ENCODE results near the gene ZNF784. TPM values are rescaled to one million over a fixed set of nuclear protein-coding genes. Genes with fewer than 3 reads are reported as not detected.

Gene ZNF784
- total RNA-seq, 6 donors from 2014 or later: 6.8 to 14.7 (median 8.6) TPM

DNA sequence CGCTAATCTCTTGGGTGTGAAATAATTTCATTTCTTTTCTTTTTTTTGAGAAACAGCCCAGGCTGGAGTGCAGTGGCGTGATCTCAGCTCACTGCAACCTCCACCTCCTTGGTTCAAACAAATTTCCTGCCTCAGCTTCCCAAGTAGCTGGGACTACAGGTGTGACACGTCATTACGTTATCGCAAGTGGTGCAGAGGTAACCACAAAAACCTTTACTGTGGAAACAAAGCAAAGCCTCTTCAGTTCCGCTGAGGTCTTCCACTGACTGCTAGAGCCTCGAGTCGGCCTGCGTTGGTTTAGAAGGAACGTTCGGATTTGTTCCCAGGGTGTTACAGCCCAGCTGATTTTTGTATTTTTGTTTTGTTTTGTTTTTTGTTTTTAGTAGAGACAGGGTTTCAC lies 2.0 kb upstream of the ZNF784 start:
- no peak for DNase-seq
- ATAC-seq (ENCODE audit: low FRiP score in 2 of 2): no peak
- peaks cover 7 to 19% (median 11%) of the 10 kb centered on the region in 4 donors for H3K4me1 ChIP-seq
- H3K27ac ChIP-seq: no peak overlapping the region
- WGBS, 2 donors: 86 to 88% methylated on average over 11 of the region's 11 CpGs
- TF ChIP-seq POLR2AphosphoS5 (IDR thresholded peaks at IDR 0.05) (no peak), EP300 (IDR thresholded peaks at IDR 0.05) (no peak), POLR2A (IDR thresholded peaks at IDR 0.05) (no peak)
- TF ChIP-seq, protein P1, sequence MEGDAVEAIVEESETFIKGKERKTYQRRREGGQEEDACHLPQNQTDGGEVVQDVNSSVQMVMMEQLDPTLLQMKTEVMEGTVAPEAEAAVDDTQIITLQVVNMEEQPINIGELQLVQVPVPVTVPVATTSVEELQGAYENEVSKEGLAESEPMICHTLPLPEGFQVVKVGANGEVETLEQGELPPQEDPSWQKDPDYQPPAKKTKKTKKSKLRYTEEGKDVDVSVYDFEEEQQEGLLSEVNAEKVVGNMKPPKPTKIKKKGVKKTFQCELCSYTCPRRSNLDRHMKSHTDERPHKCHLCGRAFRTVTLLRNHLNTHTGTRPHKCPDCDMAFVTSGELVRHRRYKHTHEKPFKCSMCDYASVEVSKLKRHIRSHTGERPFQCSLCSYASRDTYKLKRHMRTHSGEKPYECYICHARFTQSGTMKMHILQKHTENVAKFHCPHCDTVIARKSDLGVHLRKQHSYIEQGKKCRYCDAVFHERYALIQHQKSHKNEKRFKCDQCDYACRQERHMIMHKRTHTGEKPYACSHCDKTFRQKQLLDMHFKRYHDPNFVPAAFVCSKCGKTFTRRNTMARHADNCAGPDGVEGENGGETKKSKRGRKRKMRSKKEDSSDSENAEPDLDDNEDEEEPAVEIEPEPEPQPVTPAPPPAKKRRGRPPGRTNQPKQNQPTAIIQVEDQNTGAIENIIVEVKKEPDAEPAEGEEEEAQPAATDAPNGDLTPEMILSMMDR (IDR thresholded peaks at IDR 0.05): no peak
- peaks cover 0 to 12% (median 4%) of the 10 kb centered on the region in 4 donors for H3K36me3 ChIP-seq
- no peak overlapping the region for H3K4me3 ChIP-seq
- no peaks in the 10 kb centered on the region for H3K9me3 ChIP-seq
- no peaks in the 10 kb centered on the region for H3K27me3 ChIP-seq

DNA sequence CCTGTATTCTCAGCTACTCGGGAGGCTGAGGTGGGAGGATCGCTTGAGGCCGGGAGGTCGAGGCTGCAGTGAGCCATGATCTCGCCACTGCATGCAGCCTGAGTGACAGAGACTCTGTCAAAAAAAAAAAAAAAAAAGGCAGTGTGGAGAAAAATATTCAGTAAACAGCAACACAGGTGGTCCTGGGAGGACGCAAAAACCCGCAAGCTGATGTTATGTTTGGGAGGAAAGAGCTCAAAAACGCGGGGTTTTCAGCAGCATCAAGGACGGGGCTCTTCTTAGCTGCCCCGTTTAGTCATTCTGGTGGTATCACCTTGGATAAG lies 599 bp upstream of the ZNF784 start:
- 44 to 48% methylated on average over 11 of the region's 11 CpGs for WGBS, 2 donors
- peak overlapping the region in 3 of 4 donors; percentile 47 to 58 (median 54) for H3K4me3 ChIP-seq
- H3K9me3 ChIP-seq: no peaks in the 10 kb centered on the region
- no peak for ATAC-seq (ENCODE audit: low FRiP score in 2 of 2)
- no peak for TF ChIP-seq POLR2A (IDR thresholded peaks at IDR 0.05)
- TF ChIP-seq POLR2AphosphoS5 (IDR thresholded peaks at IDR 0.05): no peak
- TF ChIP-seq, protein P1 (IDR thresholded peaks at IDR 0.05): no peak
- no peak for TF ChIP-seq EP300 (IDR thresholded peaks at IDR 0.05)
- peaks cover 13 to 31% (median 19%) of the 10 kb centered on the region in 4 donors for H3K4me1 ChIP-seq
- peak overlapping the region in 3 of 4 donors; percentile 96 to 98 (median 97) for H3K27ac ChIP-seq
- no peak for DNase-seq
- H3K36me3 ChIP-seq: peaks cover 0 to 19% (median 7%) of the 10 kb centered on the region in 4 donors
- no peaks in the 10 kb centered on the region for H3K27me3 ChIP-seq

DNA sequence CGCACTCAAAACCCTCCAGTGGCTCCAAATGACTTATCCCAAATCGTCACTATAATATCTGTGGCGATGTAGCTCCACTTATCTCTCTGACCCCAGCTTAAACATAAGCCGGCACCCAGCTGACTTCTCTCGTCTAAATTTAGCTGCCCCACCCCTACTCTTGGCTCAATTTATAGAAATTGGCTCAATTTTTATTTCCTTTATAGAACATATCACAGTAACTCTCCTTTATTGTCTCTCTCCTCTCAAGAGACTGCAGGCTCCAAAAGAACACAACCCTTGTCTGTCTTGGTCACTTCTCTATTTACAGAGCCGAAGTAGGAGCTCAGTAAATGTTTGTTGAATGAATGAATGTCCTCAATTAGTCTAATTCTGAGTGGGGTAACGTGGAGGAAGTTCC lies 805 bp downstream of the ZNF784 start:
- no peak for DNase-seq

DNA sequence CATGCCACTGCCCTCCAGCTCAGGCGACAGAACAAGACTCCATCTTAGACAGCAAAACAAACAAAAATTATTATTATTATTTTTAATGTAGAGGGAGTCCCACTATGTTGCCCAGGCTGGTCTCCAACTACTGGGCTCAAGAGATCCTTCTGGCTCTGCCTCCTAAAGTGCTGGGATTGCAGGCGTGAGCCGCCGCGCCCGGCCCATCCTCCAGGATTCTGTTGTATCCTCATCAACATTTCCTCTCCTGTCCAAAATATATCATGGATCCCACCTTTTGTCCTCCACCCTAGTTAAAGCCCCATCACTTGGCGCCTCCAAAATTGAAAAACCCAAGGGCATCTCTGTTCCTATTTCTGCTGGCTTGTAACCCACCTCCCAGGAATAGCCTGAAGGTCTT lies 1.2 kb downstream of the ZNF784 start:
- Histone ChIP-seq H3K4me3 (no peak overlapping the region), H3K9me3 (no peaks in the 10 kb centered on the region), H3K27ac (peak overlapping the region in 1 of 4 donors; percentile 97), H3K27me3 (no peaks in the 10 kb centered on the region), H3K36me3 (peaks cover 0 to 19% (median 7%) of the 10 kb centered on the region in 4 donors), H3K4me1 (peaks cover 24 to 39% (median 31%) of the 10 kb centered on the region in 4 donors)
- DNase-seq (peak in 1 of 2 donors; percentile 84), ATAC-seq (ENCODE audit: low FRiP score in 2 of 2) (no peak)
- 96 to 97% methylated on average over 7 of the region's 7 CpGs for WGBS, 2 donors
- TF ChIP-seq EP300 (IDR thresholded peaks at IDR 0.05) (no peak), POLR2AphosphoS5 (IDR thresholded peaks at IDR 0.05) (no peak), POLR2A (IDR thresholded peaks at IDR 0.05) (no peak)
- TF ChIP-seq, protein P1 (IDR thresholded peaks at IDR 0.05): no peak

More for the DNA sequence above, 805 bp downstream of the ZNF784 start:
- peak overlapping the region; percentile 94 to 98 (median 96) for H3K27ac ChIP-seq
- no peak for TF ChIP-seq POLR2A (IDR thresholded peaks at IDR 0.05)
- no peak for TF ChIP-seq EP300 (IDR thresholded peaks at IDR 0.05)
- TF ChIP-seq, protein P1 (IDR thresholded peaks at IDR 0.05): no peak
- no peak for TF ChIP-seq POLR2AphosphoS5 (IDR thresholded peaks at IDR 0.05)
- no peaks in the 10 kb centered on the region for H3K9me3 ChIP-seq
- WGBS, 2 donors: 64 to 67% methylated on average over 7 of the region's 7 CpGs
- H3K27me3 ChIP-seq: no peaks in the 10 kb centered on the region
- peak overlapping the region in 3 of 4 donors; percentile 47 to 58 (median 54) for H3K4me3 ChIP-seq
- H3K36me3 ChIP-seq: peaks cover 0 to 19% (median 7%) of the 10 kb centered on the region in 4 donors
- H3K4me1 ChIP-seq: peaks cover 23 to 36% (median 29%) of the 10 kb centered on the region in 4 donors
- ATAC-seq (ENCODE audit: low FRiP score in 2 of 2): no peak
